HEK293T (cell line): ENCODE results near the gene FSD1.

Source experiments
- CTCF ChIA-PET: fragments of 350-600 bp; formaldehyde crosslinking; extraction: SDS; loops from one replicate; lab custom pipeline; 2021; ENCODE audit warnings: antibody characterized with exemption, inconsistent platforms; lab: Yijun Ruan, JAX
- POLR2A ChIA-PET: fragments of 350-600 bp; formaldehyde crosslinking; extraction: SDS; loops from one replicate; lab custom pipeline; 2020; ENCODE audit warnings: antibody characterized with exemption, inconsistent platforms; lab: Yijun Ruan, JAX
- DNase-seq: peaks from one replicate; pipeline ENCODE4 v3.0.0; 2012; ENCODE audit warnings: mixed read lengths; ENCODE audit errors: extremely low spot score
- ARNT ChIP-seq: fragments of 450-650 bp; IDR thresholded peaks from 2 replicates; pipeline ENCODE4 v1.6.1; 2017; ENCODE audit warnings: mild to moderate bottlenecking
- BHLHE40 ChIP-seq: fragments of 450-650 bp; IDR thresholded peaks from 2 replicates; pipeline ENCODE4 v1.6.1; 2016; ENCODE audit warnings: mild to moderate bottlenecking, moderate library complexity, borderline replicate concordance
- CTBP1 ChIP-seq: fragments of 450-650 bp; IDR thresholded peaks from 2 replicates; pipeline ENCODE4 v1.6.1; 2016; ENCODE audit warnings: borderline replicate concordance
- ELF4 ChIP-seq: fragments of 450-650 bp; IDR thresholded peaks from 2 replicates; pipeline ENCODE4 v1.6.1; 2017; ENCODE audit warnings: antibody characterized with exemption
- FOXA1 ChIP-seq: fragments of 450-650 bp; IDR thresholded peaks from 2 replicates; pipeline ENCODE4 v1.6.1; 2016; ENCODE audit warnings: mild to moderate bottlenecking
- FOXK2 ChIP-seq: fragments of 450-650 bp; IDR thresholded peaks from 2 replicates; pipeline ENCODE4 v1.6.1; 2016; ENCODE audit warnings: mild to moderate bottlenecking
- FOXM1 ChIP-seq: fragments of 450-650 bp; IDR thresholded peaks from 2 replicates; pipeline ENCODE4 v1.6.1; 2017; ENCODE audit warnings: mild to moderate bottlenecking, borderline replicate concordance
- HDGF ChIP-seq: fragments of 450-650 bp; IDR thresholded peaks from 2 replicates; pipeline ENCODE4 v1.6.1; 2017; ENCODE audit warnings: antibody characterized with exemption, borderline replicate concordance
- L3MBTL2 ChIP-seq: fragments of 450-650 bp; conservative IDR thresholded peaks from 2 replicates; pipeline ENCODE4 v1.6.1; 2016; ENCODE audit warnings: mild to moderate bottlenecking
- LEF1 ChIP-seq: fragments of 450-650 bp; IDR thresholded peaks from 2 replicates; pipeline ENCODE4 v1.6.1; 2017; ENCODE audit warnings: mild to moderate bottlenecking, borderline replicate concordance
- NFRKB ChIP-seq: fragments of 450-650 bp; IDR thresholded peaks from 2 replicates; pipeline ENCODE4 v1.6.1; 2016; ENCODE audit warnings: mild to moderate bottlenecking, moderate library complexity
- SP1 ChIP-seq: fragments of 450-650 bp; IDR thresholded peaks from 2 replicates; pipeline ENCODE4 v1.6.1; 2017
- SUZ12 ChIP-seq: fragments of 450-650 bp; IDR thresholded peaks from 2 replicates; pipeline ENCODE4 v1.6.1; 2016; ENCODE audit warnings: mild to moderate bottlenecking
- TARDBP ChIP-seq: fragments of 450-650 bp; IDR thresholded peaks from 2 replicates; pipeline ENCODE4 v1.6.1; 2016
- ZNF384 ChIP-seq: fragments of 450-650 bp; IDR thresholded peaks from 2 replicates; pipeline ENCODE4 v1.6.1; 2016
- TF ChIP-seq, protein P1 (sequence below): fragments of 450-650 bp; IDR thresholded peaks from 2 replicates; pipeline ENCODE4 v1.6.1; 2016

The FSD1 gene

GRCh38 chr19:4300589-4300988, 3.8 kb upstream of the FSD1 start:
- ChIA-PET CTCF (no interaction called here), POLR2A (no interaction called here)
- TF ChIP-seq BHLHE40 (no peak), HDGF (no peak), TARDBP (no peak), CTBP1 (no peak), NFRKB (no peak)
- TF ChIP-seq, protein P1, sequence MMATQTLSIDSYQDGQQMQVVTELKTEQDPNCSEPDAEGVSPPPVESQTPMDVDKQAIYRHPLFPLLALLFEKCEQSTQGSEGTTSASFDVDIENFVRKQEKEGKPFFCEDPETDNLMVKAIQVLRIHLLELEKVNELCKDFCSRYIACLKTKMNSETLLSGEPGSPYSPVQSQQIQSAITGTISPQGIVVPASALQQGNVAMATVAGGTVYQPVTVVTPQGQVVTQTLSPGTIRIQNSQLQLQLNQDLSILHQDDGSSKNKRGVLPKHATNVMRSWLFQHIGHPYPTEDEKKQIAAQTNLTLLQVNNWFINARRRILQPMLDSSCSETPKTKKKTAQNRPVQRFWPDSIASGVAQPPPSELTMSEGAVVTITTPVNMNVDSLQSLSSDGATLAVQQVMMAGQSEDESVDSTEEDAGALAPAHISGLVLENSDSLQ, result no peak
- DNase-seq, result no peak

DNA sequence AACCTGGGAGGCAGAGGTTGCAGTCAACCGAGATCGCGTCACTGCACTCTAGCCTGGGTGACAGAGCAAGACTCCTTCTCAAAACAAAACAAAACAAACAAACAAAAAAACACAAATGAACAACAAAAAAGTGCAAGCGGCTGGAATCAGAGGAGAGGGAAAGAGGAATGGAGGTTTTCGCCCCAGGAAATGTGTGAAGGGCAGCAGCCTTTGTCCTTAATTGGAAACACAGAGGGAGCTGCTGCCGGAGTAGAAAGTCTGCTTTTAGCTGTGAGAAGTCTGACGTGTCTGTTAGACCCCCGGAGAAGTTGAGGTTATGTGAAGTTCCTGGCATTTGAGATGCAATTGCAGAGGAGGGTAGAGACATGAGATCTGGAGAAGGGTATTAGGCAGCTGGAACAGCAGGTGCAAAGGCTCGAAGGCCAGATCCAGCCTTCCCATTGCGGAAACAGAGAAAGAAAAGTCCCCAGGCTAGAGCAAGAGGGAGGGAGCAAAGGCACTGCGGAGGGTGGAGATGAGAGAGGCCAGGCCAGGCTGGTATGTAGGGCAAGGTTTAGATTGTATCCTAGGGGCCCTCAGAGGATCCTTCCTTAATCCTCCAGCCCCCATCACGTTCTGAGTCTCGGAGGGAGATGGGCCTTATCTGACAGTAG, 2.7 kb upstream of the FSD1 start:
- ChIA-PET CTCF (interaction anchor here (1.6 kb wide), 1 partner anchor 50 kb away, joined by 5 read pairs; no protein-coding TSS in a partner anchor), POLR2A (interaction anchor here (1.0 kb wide), 1 partner anchor 41 kb away, joined by 3 read pairs; no protein-coding TSS in a partner anchor)
- DNase-seq, result no peak
- TF ChIP-seq ZNF384 (no peak), FOXK2 (no peak), ELF4 (no peak), NFRKB (no peak), ARNT (no peak), HDGF (no peak), BHLHE40 (no peak), TARDBP (no peak), SP1 (no peak), L3MBTL2 (no peak), FOXA1 (no peak), SUZ12 (no peak), FOXM1 (no peak), LEF1 (no peak), CTBP1 (no peak)
- TF ChIP-seq, protein P1, result no peak

DNA sequence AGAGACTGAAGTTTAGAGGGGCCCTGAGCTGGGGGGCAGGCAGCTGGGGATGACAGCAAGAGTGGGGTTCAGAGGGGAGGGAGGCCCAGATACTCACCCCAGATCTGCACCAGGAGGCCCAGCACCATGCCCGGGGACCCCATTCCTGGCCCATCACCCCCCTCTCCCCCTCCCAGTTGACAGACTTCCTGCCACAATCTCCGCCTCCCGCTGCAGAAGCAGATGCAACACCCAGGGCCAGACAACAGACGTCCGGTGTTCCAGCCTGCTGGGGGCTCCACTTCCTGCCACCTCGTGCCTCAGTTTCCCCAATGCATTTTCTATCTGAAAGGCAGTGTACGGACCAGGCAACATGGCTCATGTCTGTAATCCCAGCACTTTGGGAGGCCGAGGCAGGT, 2.2 kb upstream of the FSD1 start, which contains the start of gene TMIGD2:
Gene TMIGD2, minus strand, starts transcription at position 147 of the 398 bp plus-strand sequence. Its CDS starts 4 bp downstream, at position 143.
- no peak for DNase-seq
- CTCF ChIA-PET, result interaction anchor here (1.6 kb wide), 1 partner anchor 50 kb away, joined by 5 read pairs; no protein-coding TSS in a partner anchor
- no peak for TF ChIP-seq ZNF384
- TF ChIP-seq ARNT, result no peak
- TF ChIP-seq FOXK2, result no peak
- TF ChIP-seq SP1, result no peak
- POLR2A ChIA-PET, result interaction anchor here (1.0 kb wide), 1 partner anchor 41 kb away, joined by 3 read pairs; no protein-coding TSS in a partner anchor

GRCh38 chr19:4303819-4304537, 420 bp upstream of the FSD1 start:
- POLR2A ChIA-PET, result interaction anchor here (1.0 to 4.4 kb wide), 2 partner anchors 39 to 57 kb away, joined by 3 to 16 read pairs; partner anchors contain the start of genes MPND and YJU2

DNA sequence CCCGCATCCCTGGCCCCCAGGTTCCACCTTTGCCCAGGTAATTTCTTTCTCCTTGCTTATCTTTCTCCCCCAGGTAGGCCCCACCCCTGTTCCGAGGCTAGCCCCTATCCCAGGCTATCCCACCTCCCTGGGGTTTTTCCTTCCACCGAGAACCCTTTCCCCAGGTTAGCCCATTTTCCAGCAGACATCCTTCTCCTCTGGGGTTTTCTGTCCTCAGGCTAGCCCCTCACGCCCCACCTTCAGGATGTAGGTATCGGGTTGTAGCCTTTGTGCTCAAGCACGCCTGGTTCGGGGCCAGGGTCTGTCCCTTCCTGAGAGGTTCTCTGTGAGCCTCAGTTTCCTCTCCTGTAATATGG, 837 bp downstream of the FSD1 start:
- TF ChIP-seq SP1, result no peak
- no peak for TF ChIP-seq BHLHE40
- no peak for TF ChIP-seq FOXK2
- no peak for TF ChIP-seq CTBP1
- no peak for TF ChIP-seq FOXA1
- no peak for TF ChIP-seq L3MBTL2
- no peak for TF ChIP-seq LEF1
- TF ChIP-seq NFRKB, result no peak
- TF ChIP-seq TARDBP, result no peak
- TF ChIP-seq, protein P1, result no peak
- no peak for TF ChIP-seq ARNT
- TF ChIP-seq HDGF, result no peak
- TF ChIP-seq ZNF384, result no peak
- no peak for TF ChIP-seq ELF4
- no peak for TF ChIP-seq SUZ12
- TF ChIP-seq FOXM1, result no peak
- ChIA-PET CTCF (no interaction called here), POLR2A (interaction anchor here (0.9 to 4.4 kb wide), 3 partner anchors 33 to 97 kb away, joined by 3 to 16 read pairs (median 3); partner anchors contain the start of gene MPND)
- DNase-seq, result no peak

More at GRCh38 chr19:4303819-4304537, 420 bp upstream of the FSD1 start:
- CTCF ChIA-PET, result interaction anchor here (0.5 to 1.0 kb wide), 2 partner anchors 27 to 48 kb away, joined by 3 to 4 read pairs; no protein-coding TSS in a partner anchor
- TF ChIP-seq TARDBP (no peak), L3MBTL2 (no peak), BHLHE40 (no peak), HDGF (no peak), FOXA1 (no peak), LEF1 (no peak), ZNF384 (no peak), SUZ12 (no peak), ELF4 (no peak), ARNT (no peak), SP1 (no peak)
- DNase-seq, result no peak
